CD4-positive, alpha-beta memory T cell (primary cell): ENCODE measurements around the gene MED4. TPM values are rescaled to one million over a fixed set of nuclear protein-coding genes. Genes with fewer than 3 reads are reported as not detected.

Experiments
- polyA plus RNA-seq, 2 donors: library from polyadenylated mRNA; unstranded; fragments of 300-500 nt; fragmentation: Illumina TruSeq; gene quantifications; one replicate each; pipeline ENCODE4 v1.2.3, GENCODE V29; 2021
- total RNA-seq, 2 experiments: library from RNA; stranded (reverse); gene quantifications; one replicate each; pipeline ENCODE4 v1.2.3, GENCODE V29; 2021

Gene MED4
- total and polyA plus RNA-seq, 4 experiments from 2014 or later: 50.6 to 132 (median 71.2) TPM

Other genes starting within 250 kb of the MED4 start
- 10 to 100 TPM; 28.6 to 29.7 TPM for gene SUCLA2, start 93.8 kb downstream of the MED4 start, total RNA-seq
- 10 to 100 TPM; 16.2 to 28.8 TPM for gene SUCLA2, start 93.8 kb downstream of the MED4 start, polyA plus RNA-seq
- 1 to 10 TPM; 5.6 to 6.3 TPM for gene NUDT15, start 57.4 kb downstream of the MED4 start, total RNA-seq
- 10 to 100 TPM in 1 of 2 donors, 1 to 10 TPM in 1; 9.8 to 19.7 TPM for gene NUDT15, start 57.4 kb downstream of the MED4 start, polyA plus RNA-seq
- gene ITM2B, start 138.1 kb upstream of the MED4 start, total RNA-seq: 100 to 1,000 TPM; 653 to 670 TPM
- gene ITM2B, start 138.1 kb upstream of the MED4 start, polyA plus RNA-seq: 1,000 to 10,000 TPM; 1,454 to 1,558 TPM
- 10 to 100 TPM; 20.0 to 26.0 TPM for gene RB1, start 208.6 kb upstream of the MED4 start, total RNA-seq
- 10 to 100 TPM; 14.9 to 20.2 TPM for gene RB1, start 208.6 kb upstream of the MED4 start, polyA plus RNA-seq